HG03196 (cell line): Measurements from ENCODE around the gene ITLN1.
A peak's percentile ranks its signal among the peaks of the same experiment; 100 is the strongest.

ENCODE experiments used
- ATAC-seq: cut with Tn5 transposase; IDR thresholded peaks from one replicate; pipeline ENCODE4 v1.9.1; 2021; ENCODE audit not compliant: unreplicated experiment

ITLN1 gene

GRCh38 chr1:160858507-160858906 is 26.5 kb downstream of the ITLN1 start:
- ATAC-seq, result no peak

GRCh38 chr1:160858097-160858496 is 26.9 kb downstream of the ITLN1 start:
- no peak for ATAC-seq

GRCh38 chr1:160855181-160855981 is 29.6 kb downstream of the ITLN1 start:
- ATAC-seq, result peak; percentile 78

GRCh38 chr1:160853754-160854153 is 31.2 kb downstream of the ITLN1 start:
- no peak for ATAC-seq

GRCh38 chr1:160853014-160853413 is 32.0 kb downstream of the ITLN1 start:
- ATAC-seq, result no peak

GRCh38 chr1:160850993-160851392 is 34.0 kb downstream of the ITLN1 start:
- no peak for ATAC-seq

- ATAC-seq, result no peak
Measured at GRCh38 chr1:160850541-160850940, 34.4 kb downstream of the ITLN1 start.

- ATAC-seq, result no peak
Measured at GRCh38 chr1:160846281-160846680, 38.7 kb downstream of the ITLN1 start.

GRCh38 chr1:160844447-160845232 is 40.3 kb downstream of the ITLN1 start:
- no peak for ATAC-seq

- ATAC-seq, result no peak
Measured at GRCh38 chr1:160841079-160841478, 43.9 kb downstream of the ITLN1 start.

- ATAC-seq, result no peak
Measured at GRCh38 chr1:160839746-160840145, 45.2 kb downstream of the ITLN1 start.

- no peak for ATAC-seq
Measured at GRCh38 chr1:160838888-160839287, 46.1 kb downstream of the ITLN1 start.

GRCh38 chr1:160837558-160838205 is 47.3 kb downstream of the ITLN1 start:
- ATAC-seq, result peak; percentile 69

GRCh38 chr1:160836981-160837557 is 47.9 kb downstream of the ITLN1 start:
- ATAC-seq, result no peak

GRCh38 chr1:160836561-160836960 is 48.4 kb downstream of the ITLN1 start:
- ATAC-seq, result no peak

- ATAC-seq, result no peak
Measured at GRCh38 chr1:160835751-160836150, 49.2 kb downstream of the ITLN1 start.

- no peak for ATAC-seq
Measured at GRCh38 chr1:160834945-160835565, 49.9 kb downstream of the ITLN1 start.

GRCh38 chr1:160830321-160831153 is 54.4 kb downstream of the ITLN1 start:
- ATAC-seq, result no peak

- ATAC-seq, result no peak
Measured at GRCh38 chr1:160829766-160830165, 55.2 kb downstream of the ITLN1 start.

GRCh38 chr1:160827418-160827817 is 57.6 kb downstream of the ITLN1 start:
- ATAC-seq, result no peak
